Endothelial cell of umbilical vein (primary cell): Measurements from ENCODE around the gene DDX49. TPM values are rescaled to one million over a fixed set of nuclear protein-coding genes. Genes with fewer than 3 reads are reported as not detected.

Experiments
- BruUV-seq: library from RNA; stranded (reverse); fragments of 400-500 nt; replicated peaks from 2 replicates; lab custom pipeline; 2021; lab: Mats Ljungman, UMichigan
- CTCF ChIA-PET: fragments of 300-600, 350-600 bp; sonication (Branson Sonifier 250); formaldehyde crosslinking; loops from one replicate; lab custom pipeline; 2021; ENCODE audit warnings: antibody characterized with exemption, inconsistent platforms; lab: Charles Lee
- POLR2A ChIA-PET: fragments of 300-600, 350-600 bp; sonication (Branson Sonifier 250); formaldehyde crosslinking; loops from one replicate; lab custom pipeline; 2021; ENCODE audit warnings: antibody characterized with exemption, inconsistent platforms; lab: Charles Lee
- DNase-seq: peaks from one replicate; pipeline ENCODE4 v3.0.0-alpha.2; 2011; ENCODE audit warnings: low read depth, low spot score
- FAIRE-seq: peaks from 2 replicates; lab custom pipeline; 2011; peaks lifted over from hg19 to GRCh38; lab: Jason Lieb, UNC
- H2AFZ ChIP-seq: 2 replicates; pipeline ENCODE4 v1.6.0; 2012; ENCODE audit warnings: low read depth, low read length, control low read depth, inconsistent platforms
- H3K27ac ChIP-seq: 2 replicates; pipeline ENCODE4 v1.5.1; 2011; ENCODE audit warnings: low read depth, mild to moderate bottlenecking, control low read depth, low read length, moderate library complexity; ENCODE audit not compliant: insufficient read depth
- H3K27me3 ChIP-seq, 2 experiments: 2 replicates each; pipeline versions ENCODE4 v1.6.0 to v1.6.1; 2011; ENCODE audit warnings: low read length in 2 of 2, mixed read lengths in 1 of 2; ENCODE audit not compliant: control insufficient read depth in 2 of 2, insufficient read depth in 2 of 2
- H3K36me3 ChIP-seq, 2 experiments: 2 replicates in 1 of 2; 3 replicates in 1 of 2; pipeline ENCODE4 v1.5.1; 2011; ENCODE audit warnings: low read length in 2 of 2, mild to moderate bottlenecking in 1 of 2, moderate library complexity in 1 of 2; ENCODE audit not compliant: control insufficient read depth in 2 of 2, insufficient read depth in 2 of 2; ENCODE audit errors: extremely low read depth in 1 of 2
- H3K4me1 ChIP-seq: 3 replicates; pipeline ENCODE4 v1.5.1; 2011; ENCODE audit warnings: mild to moderate bottlenecking, low read length; ENCODE audit not compliant: control insufficient read depth, insufficient read depth; ENCODE audit errors: extremely low read depth
- H3K4me2 ChIP-seq: 2 replicates; pipeline ENCODE4 v1.6.1; 2011; ENCODE audit warnings: low read length, control low read depth, mixed read lengths; ENCODE audit not compliant: insufficient read depth
- H3K4me3 ChIP-seq, 3 experiments: fragments of 200-600 bp in 1 of 3; sonication (generic), shearing (Covaris generic) in 1 of 3; replicated peaks in 1 of 3; 2 replicates each; pipeline ENCODE4 v1.5.1; 2011 to 2016; ENCODE audit warnings: control low read depth in 3 of 3, low read length in 3 of 3, mild to moderate bottlenecking in 2 of 3, inconsistent platforms in 1 of 3, low read depth in 1 of 3, moderate library complexity in 1 of 3; ENCODE audit not compliant: insufficient read depth in 1 of 3
- H3K79me2 ChIP-seq: 2 replicates; pipeline ENCODE4 v1.6.0; 2012; ENCODE audit warnings: low read length, inconsistent platforms; ENCODE audit not compliant: control insufficient read depth, insufficient read depth
- H3K9ac ChIP-seq: replicated peaks from 2 replicates; pipeline ENCODE3; 2011; ENCODE audit warnings: low read length, control low read depth; ENCODE audit not compliant: insufficient read depth; ENCODE audit errors: extremely low read depth
- H3K9me1 ChIP-seq: replicated peaks from 3 replicates; pipeline ENCODE4 v1.6.0; 2011; ENCODE audit warnings: mild to moderate bottlenecking, low read length; ENCODE audit not compliant: control insufficient read depth, insufficient read depth; ENCODE audit errors: extremely low read depth
- H3K9me3 ChIP-seq: replicated peaks from 2 replicates; pipeline ENCODE4 v1.5.1; 2012; ENCODE audit warnings: low read length, inconsistent platforms; ENCODE audit not compliant: control insufficient read depth, insufficient read depth
- H4K20me1 ChIP-seq: replicated peaks from 2 replicates; pipeline ENCODE3; 2011; ENCODE audit warnings: mild to moderate bottlenecking, low read length; ENCODE audit not compliant: control insufficient read depth, insufficient read depth; ENCODE audit errors: extremely low read depth
- CTCF ChIP-seq, 2 donors: IDR thresholded peaks; 1 replicate in 1 of 2; 2 replicates in 1 of 2; pipeline ENCODE4 v1.5.1; 2011; ENCODE audit warnings: low read length in 2 of 2, mild to moderate bottlenecking in 2 of 2, moderate library complexity in 2 of 2, control low read depth in 1 of 2, inconsistent platforms in 1 of 2, low read depth in 1 of 2; ENCODE audit not compliant: insufficient read depth in 1 of 2; ENCODE audit errors: extremely low read depth in 1 of 2
- EZH2 ChIP-seq: IDR thresholded peaks from 2 replicates; pipeline ENCODE4 v1.6.1; 2012; ENCODE audit warnings: borderline replicate concordance, low read depth, mild to moderate bottlenecking, moderate library complexity, low read length, inconsistent platforms; ENCODE audit not compliant: severe bottlenecking
- FOS ChIP-seq: IDR thresholded peaks from 2 replicates; pipeline ENCODE4 v1.6.1; 2011; ENCODE audit warnings: mild to moderate bottlenecking, low read length, moderate library complexity, borderline replicate concordance; ENCODE audit not compliant: insufficient read depth
- GATA2 ChIP-seq: IDR thresholded peaks from 2 replicates; pipeline ENCODE4 v1.7.0; 2011; ENCODE audit warnings: low read depth, mild to moderate bottlenecking, moderate library complexity, mixed read lengths, low read length; ENCODE audit not compliant: insufficient read length, insufficient read depth
- JUN ChIP-seq: IDR thresholded peaks from 2 replicates; pipeline ENCODE4 v1.6.1; 2011; ENCODE audit warnings: borderline replicate concordance, low read depth; ENCODE audit not compliant: insufficient read length, insufficient read depth
- MYC ChIP-seq: IDR thresholded peaks from one replicate; pipeline ENCODE4 v1.6.1; 2011; ENCODE audit warnings: mild to moderate bottlenecking, low read depth, low read length
- POLR2A ChIP-seq: IDR thresholded peaks from 2 replicates; pipeline ENCODE4 v1.6.1; 2012; ENCODE audit warnings: low read depth, mild to moderate bottlenecking, control low read depth, low read length
- POLR2AphosphoS5 ChIP-seq: IDR thresholded peaks from 2 replicates; pipeline ENCODE4 v1.6.1; 2012; ENCODE audit warnings: low read depth, mild to moderate bottlenecking, control low read depth, low read length, moderate library complexity; ENCODE audit not compliant: insufficient read depth
- dilution Hi-C: fragments of 300-500 bp; cut with MboI; formaldehyde crosslinking; loops from one replicate; pipeline ENCODE4 v1.15.0; 2019; ENCODE audit warnings: low sequenced_read_pairs; ENCODE audit not compliant: extremely low pct_ligation_motif_present
- intact Hi-C: fragments of 100-400 bp; cut with micrococcal nuclease; formaldehyde crosslinking; loops from one replicate; pipeline ENCODE4 v1.10.0; 2022
- polyA plus RNA-seq, 4 experiments: library from polyadenylated mRNA; depleted of rRNA in 3 of 4; stranded (reverse) in 3 of 4; unstranded in 1 of 4; fragments of >200 nt; gene quantifications; 2 replicates each; pipeline versions ENCODE4 v1.2.1 to v1.2.3, GENCODE V29; 2011 to 2012; ENCODE audit warnings: missing spikeins in 1 of 4
- total RNA-seq: library from RNA; stranded (reverse); gene quantifications from 2 replicates; pipeline ENCODE4 v1.2.3, GENCODE V29; 2021
- TF ChIP-seq, protein P1 (sequence below): IDR thresholded peaks from 2 replicates; pipeline ENCODE4 v1.6.1; 2011; ENCODE audit not compliant: insufficient read depth, insufficient read length

The DDX49 gene
- total and polyA plus RNA-seq, 2 donors (not counting 3 experiments of a cell fraction or from before 2014, with no cell fraction given), result 51.9 to 60.1 TPM

DNA sequence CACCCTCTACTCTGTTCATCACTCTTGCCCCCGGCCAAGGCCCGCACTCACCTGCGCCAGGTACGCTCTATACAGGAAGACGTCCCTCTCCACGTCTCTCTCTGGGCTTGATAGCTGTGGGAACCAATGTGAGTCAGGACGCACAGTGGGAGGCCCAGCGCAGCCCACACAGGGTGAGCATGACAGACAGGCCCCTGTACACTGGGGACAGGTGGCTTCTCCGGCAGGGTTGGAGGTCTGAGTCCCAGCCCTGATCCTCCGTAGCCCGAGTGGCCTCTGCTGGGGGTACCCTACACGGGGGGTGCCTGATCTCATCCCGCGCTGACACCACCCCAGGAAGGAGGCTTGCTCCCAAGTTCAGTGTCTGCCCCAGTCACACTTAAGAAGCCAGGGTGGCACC, 6.6 kb upstream of the DDX49 start:
- no peak overlapping the region for H2AFZ ChIP-seq
- H4K20me1 ChIP-seq, result peaks cover 2% of the 10 kb centered on the region
- intact Hi-C loops (loop anchor here (10.0 kb wide), 2 partner anchors 48 to 458 kb away; no protein-coding TSS in a partner anchor), dilution Hi-C loops (no loop called here)
- H3K4me1 ChIP-seq, result peaks cover under 1% of the 10 kb centered on the region
- FAIRE-seq, result no peak
- no peak for TF ChIP-seq CTCF (IDR thresholded peaks at IDR 0.05; ENCODE audit: extremely low read depth in 1 of 2, insufficient read depth in 1 of 2, low read depth in 1 of 2, low read length in 2 of 2)
- DNase-seq, result no peak
- CTCF ChIA-PET, result interaction anchor here (0.6 kb wide), 1 partner anchor 74 kb away, joined by 3 read pairs; no protein-coding TSS in a partner anchor
- no TSS peak for BruUV-seq
- H3K4me2 ChIP-seq, result no peak overlapping the region
- peaks cover 32% of the 10 kb centered on the region for H3K79me2 ChIP-seq
- H3K27ac ChIP-seq, result no peak overlapping the region
- no peak overlapping the region for H3K9ac ChIP-seq
- H3K9me3 ChIP-seq, result no peaks in the 10 kb centered on the region
- no peak overlapping the region for H3K4me3 ChIP-seq
- no peaks in the 10 kb centered on the region for H3K27me3 ChIP-seq
- H3K36me3 ChIP-seq, result peaks cover 5 to 26% of the 10 kb centered on the region in 2 experiments
- POLR2A ChIA-PET, result no interaction called here
- H3K9me1 ChIP-seq, result no peaks in the 10 kb centered on the region

DNA sequence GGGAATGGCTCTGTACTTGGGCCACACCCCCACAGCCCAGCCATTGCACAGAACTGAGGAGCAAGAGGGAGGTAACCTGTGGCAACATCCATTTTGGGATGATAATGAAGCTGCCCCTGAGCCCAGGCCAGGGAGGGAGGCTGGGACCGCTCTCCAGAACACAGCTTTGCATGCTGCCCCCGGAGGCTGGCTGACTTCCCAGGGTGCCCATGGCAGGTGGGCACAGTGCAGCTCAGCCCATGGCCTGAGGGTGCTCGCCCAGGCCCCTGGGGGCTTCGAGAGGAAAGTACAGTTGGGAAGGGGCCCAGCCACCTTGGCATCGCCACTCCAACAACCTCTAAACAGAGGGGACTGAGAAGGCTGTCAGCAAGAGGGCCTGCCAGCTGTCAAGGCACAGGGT, 6.0 kb upstream of the DDX49 start:
- H2AFZ ChIP-seq, result no peak overlapping the region
- CTCF ChIA-PET, result interaction anchor here (0.6 kb wide), 2 partner anchors 24 to 74 kb away, joined by 3 read pairs; no protein-coding TSS in a partner anchor
- peaks cover 6% of the 10 kb centered on the region for H3K4me1 ChIP-seq

More for the DNA sequence above, 6.0 kb upstream of the DDX49 start:
- intact Hi-C loops, result loop anchor here (10.0 kb wide), 2 partner anchors 49 to 459 kb away; no protein-coding TSS in a partner anchor
- Histone ChIP-seq H3K9me3 (no peaks in the 10 kb centered on the region), H3K4me3 (no peak overlapping the region), H3K9ac (no peak overlapping the region), H3K27me3 (no peaks in the 10 kb centered on the region), H3K36me3 (peaks cover 5 to 26% of the 10 kb centered on the region in 2 experiments), H3K27ac (no peak overlapping the region), H3K9me1 (no peaks in the 10 kb centered on the region), H3K79me2 (peaks cover 37% of the 10 kb centered on the region), H3K4me2 (no peak overlapping the region), H4K20me1 (peaks cover 2% of the 10 kb centered on the region)
- FAIRE-seq (no peak), DNase-seq (no peak)
- POLR2A ChIA-PET, result no interaction called here
- dilution Hi-C loops, result no loop called here
- TF ChIP-seq, protein P1, sequence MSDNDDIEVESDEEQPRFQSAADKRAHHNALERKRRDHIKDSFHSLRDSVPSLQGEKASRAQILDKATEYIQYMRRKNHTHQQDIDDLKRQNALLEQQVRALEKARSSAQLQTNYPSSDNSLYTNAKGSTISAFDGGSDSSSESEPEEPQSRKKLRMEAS, result no peak
- TF ChIP-seq POLR2AphosphoS5 (no peak), JUN (no peak), POLR2A (no peak), CTCF (IDR thresholded peaks at IDR 0.05; ENCODE audit: extremely low read depth in 1 of 2, insufficient read depth in 1 of 2, low read depth in 1 of 2, low read length in 2 of 2) (no peak), MYC (no peak), EZH2 (no peak), GATA2 (no peak), FOS (no peak)
- BruUV-seq, result no TSS peak
